GM21576 (cell line): ENCODE data around the gene ULK4.

Source experiments
- ATAC-seq: cut with Tn5 transposase; IDR thresholded peaks from one replicate; pipeline ENCODE4 v1.9.1; 2021; ENCODE audit warnings: mild to moderate bottlenecking, moderate library complexity; ENCODE audit not compliant: unreplicated experiment

ULK4 gene

GRCh38 chr3:41241800-41242571 lies 719.9 kb downstream of the ULK4 start:
- no peak for ATAC-seq

GRCh38 chr3:41241161-41241560 lies 720.7 kb downstream of the ULK4 start:
- no peak for ATAC-seq

GRCh38 chr3:41239587-41239986 lies 722.3 kb downstream of the ULK4 start:
- no peak for ATAC-seq

- no peak for ATAC-seq
These were observed 724.0 kb downstream of the ULK4 start for GRCh38 chr3:41237907-41238306.

GRCh38 chr3:41236228-41236627 lies 725.7 kb downstream of the ULK4 start:
- no peak for ATAC-seq

- no peak for ATAC-seq
These were observed 726.8 kb downstream of the ULK4 start for GRCh38 chr3:41234823-41235721.

- ATAC-seq: no peak
These were observed 737.6 kb downstream of the ULK4 start for GRCh38 chr3:41224120-41224806.

- ATAC-seq: no peak
These were observed 738.2 kb downstream of the ULK4 start for GRCh38 chr3:41223691-41224090.

- no peak for ATAC-seq
These were observed 738.8 kb downstream of the ULK4 start for GRCh38 chr3:41223078-41223477.

- ATAC-seq: no peak
These were observed 739.4 kb downstream of the ULK4 start for GRCh38 chr3:41222501-41222900.

- no peak for ATAC-seq
These were observed 739.9 kb downstream of the ULK4 start for GRCh38 chr3:41222012-41222411.

- no peak for ATAC-seq
These were observed 740.8 kb downstream of the ULK4 start for GRCh38 chr3:41220906-41221677.

GRCh38 chr3:41219424-41219823 lies 742.5 kb downstream of the ULK4 start:
- ATAC-seq: no peak

GRCh38 chr3:41216993-41217392 lies 744.9 kb downstream of the ULK4 start:
- no peak for ATAC-seq

- no peak for ATAC-seq
These were observed 745.5 kb downstream of the ULK4 start for GRCh38 chr3:41216422-41216821.

- ATAC-seq: no peak
These were observed 748.3 kb downstream of the ULK4 start for GRCh38 chr3:41213588-41213987.

GRCh38 chr3:41212088-41212487 lies 749.8 kb downstream of the ULK4 start:
- ATAC-seq: no peak

GRCh38 chr3:41210966-41211365 lies 750.9 kb downstream of the ULK4 start:
- no peak for ATAC-seq

- no peak for ATAC-seq
These were observed 752.3 kb downstream of the ULK4 start for GRCh38 chr3:41209646-41210045.

- ATAC-seq: no peak
These were observed 753.2 kb downstream of the ULK4 start for GRCh38 chr3:41208507-41209220.
